SK-N-SH (cell line): Measurements from ENCODE around the gene RBBP8.

Experiments
- CTCF ChIP-seq: fragments of 200-600 bp; sonication (generic); IDR thresholded peaks from 2 replicates; pipeline ENCODE4 v1.6.1; 2017; ENCODE audit warnings: antibody characterized with exemption, mild to moderate bottlenecking, moderate library complexity
- EZH2phosphoT487 ChIP-seq: fragments of 200-600 bp; sonication (generic); IDR thresholded peaks from 2 replicates; pipeline ENCODE4 v1.6.1; 2017; ENCODE audit warnings: low read depth, mixed run types, mild to moderate bottlenecking, antibody characterized with exemption, moderate library complexity, borderline replicate concordance
- FOSL2 ChIP-seq: IDR thresholded peaks from 2 replicates; pipeline ENCODE4 v1.4.0; 2012; ENCODE audit warnings: low read depth, mild to moderate bottlenecking, moderate library complexity, borderline replicate concordance
- GABPA ChIP-seq: IDR thresholded peaks from 2 replicates; pipeline ENCODE4 v1.4.0; 2012; ENCODE audit warnings: low read depth, mild to moderate bottlenecking
- JUND ChIP-seq: IDR thresholded peaks from 2 replicates; pipeline ENCODE4 v1.4.0; 2012
- MAX ChIP-seq: IDR thresholded peaks from 2 replicates; pipeline ENCODE4 v1.4.0; 2012; ENCODE audit warnings: low read depth
- POLR2AphosphoS5 ChIP-seq: IDR thresholded peaks from 2 replicates; pipeline ENCODE4 v1.6.1; 2012; ENCODE audit warnings: low read depth, low read length
- RCOR1 ChIP-seq: fragments of 150-350 bp; IDR thresholded peaks from 2 replicates; pipeline ENCODE4 v1.6.1; 2017; ENCODE audit warnings: antibody characterized with exemption, low read length
- REST ChIP-seq: IDR thresholded peaks from 2 replicates; pipeline ENCODE4 v1.6.1; 2012; ENCODE audit warnings: mild to moderate bottlenecking, low read depth, low read length, moderate library complexity
- SMC3 ChIP-seq: IDR thresholded peaks from 2 replicates; pipeline ENCODE4 v1.6.1; 2012; ENCODE audit warnings: low read depth, low read length, improper control_type of control experiment
- TCF12 ChIP-seq: IDR thresholded peaks from 2 replicates; pipeline ENCODE4 v1.4.0; 2012
- TEAD4 ChIP-seq: IDR thresholded peaks from 2 replicates; pipeline ENCODE4 v1.4.0; 2012; ENCODE audit warnings: mild to moderate bottlenecking, borderline replicate concordance; ENCODE audit not compliant: insufficient read depth
- USF2 ChIP-seq: fragments of 150-350 bp; IDR thresholded peaks from 2 replicates; pipeline ENCODE4 v1.6.1; 2017; ENCODE audit warnings: antibody characterized with exemption, low read length, low read depth, borderline replicate concordance

- TF ChIP-seq POLR2AphosphoS5 (no peak), TEAD4 (no peak), CTCF (no peak), TCF12 (no peak), MAX (no peak), SMC3 (no peak), REST (no peak), RCOR1 (no peak), JUND (no peak), USF2 (no peak), GABPA (no peak), FOSL2 (no peak), EZH2phosphoT487 (no peak)
Measured at GRCh38 chr18:22999212-22999611, 66.1 kb downstream of the RBBP8 start.
